ENCODE data around the gene GRID2IP.

GRID2IP gene

DNA sequence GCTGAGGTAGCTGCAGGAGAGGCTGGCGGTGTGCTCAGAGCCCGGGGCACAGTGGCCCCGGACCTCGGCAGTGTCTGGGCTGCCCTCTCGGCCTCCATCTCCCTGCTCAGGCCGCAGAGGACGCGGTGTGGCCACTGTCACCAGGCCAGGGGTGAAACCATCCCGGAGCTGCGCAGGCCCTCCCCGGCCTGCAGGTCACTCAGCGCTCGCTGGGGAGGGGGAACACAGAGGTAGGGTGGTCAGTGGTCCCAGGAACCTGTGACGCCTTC, 53.7 kb downstream of the GRID2IP start:
- H3K18ac ChIP-seq (ENCODE audit: low read depth in 1 of 2, low read length in 2 of 2): no peak overlapping the region
- H2AK5ac ChIP-seq (ENCODE audit: low read length, severe bottlenecking): no peak overlapping the region
- H3K9ac ChIP-seq (ENCODE audit: low read length): no peak overlapping the region
- H3K23ac ChIP-seq (ENCODE audit: low read length in 2 of 2): no peak overlapping the region
- H4K91ac ChIP-seq (ENCODE audit: low read length): no peak overlapping the region
- no peak overlapping the region for H3K4me2 ChIP-seq (ENCODE audit: low read length, poor library complexity, severe bottlenecking)
- H3K14ac ChIP-seq (ENCODE audit: low read length in 2 of 2): no peak overlapping the region
- H3K4me3 ChIP-seq (ENCODE audit: insufficient read depth in 1 of 2, low read depth in 1 of 2, low read length in 2 of 2): no peak overlapping the region
- no peak overlapping the region for H2BK12ac ChIP-seq (ENCODE audit: low read length in 2 of 2)
- no peak overlapping the region for H2BK5ac ChIP-seq (ENCODE audit: low read depth, low read length, poor library complexity, severe bottlenecking)
- no peaks in the 10 kb centered on the region for H3K9me3 ChIP-seq (ENCODE audit: control insufficient read depth, low read length)
- 98% methylated on average over 11 of the region's 14 CpGs for WGBS
- no peak for DNase-seq
- peaks cover 12% of the 10 kb centered on the region in 2 experiments for H3K27me3 ChIP-seq (ENCODE audit: control insufficient read depth in 1 of 2, insufficient read depth in 1 of 2, low read length in 2 of 2)
- H2BK15ac ChIP-seq (ENCODE audit: low read depth, poor library complexity, severe bottlenecking): no peak overlapping the region
- no peaks in the 10 kb centered on the region for H3K4me1 ChIP-seq (ENCODE audit: control insufficient read depth, insufficient read depth, low read depth, low read length)
- no peak overlapping the region for H4K8ac ChIP-seq (ENCODE audit: low read length)
- H3K27ac ChIP-seq (ENCODE audit: low read length, poor library complexity, severe bottlenecking): no peak overlapping the region
- no peak overlapping the region for H2BK120ac ChIP-seq (ENCODE audit: low read depth, low read length)
- H3K79me1 ChIP-seq (replicated peaks; ENCODE audit: low read length, poor library complexity, severe bottlenecking): no peaks in the 10 kb centered on the region
- no peaks in the 10 kb centered on the region for H3K36me3 ChIP-seq (ENCODE audit: control insufficient read depth in 1 of 2, insufficient read depth in 2 of 2, low read depth in 1 of 2, low read length in 2 of 2)
- no peak overlapping the region for H2AFZ ChIP-seq (ENCODE audit: low read depth, low read length)
- H3K4ac ChIP-seq (ENCODE audit: low read depth in 1 of 2, low read length in 2 of 2): no peak overlapping the region

DNA sequence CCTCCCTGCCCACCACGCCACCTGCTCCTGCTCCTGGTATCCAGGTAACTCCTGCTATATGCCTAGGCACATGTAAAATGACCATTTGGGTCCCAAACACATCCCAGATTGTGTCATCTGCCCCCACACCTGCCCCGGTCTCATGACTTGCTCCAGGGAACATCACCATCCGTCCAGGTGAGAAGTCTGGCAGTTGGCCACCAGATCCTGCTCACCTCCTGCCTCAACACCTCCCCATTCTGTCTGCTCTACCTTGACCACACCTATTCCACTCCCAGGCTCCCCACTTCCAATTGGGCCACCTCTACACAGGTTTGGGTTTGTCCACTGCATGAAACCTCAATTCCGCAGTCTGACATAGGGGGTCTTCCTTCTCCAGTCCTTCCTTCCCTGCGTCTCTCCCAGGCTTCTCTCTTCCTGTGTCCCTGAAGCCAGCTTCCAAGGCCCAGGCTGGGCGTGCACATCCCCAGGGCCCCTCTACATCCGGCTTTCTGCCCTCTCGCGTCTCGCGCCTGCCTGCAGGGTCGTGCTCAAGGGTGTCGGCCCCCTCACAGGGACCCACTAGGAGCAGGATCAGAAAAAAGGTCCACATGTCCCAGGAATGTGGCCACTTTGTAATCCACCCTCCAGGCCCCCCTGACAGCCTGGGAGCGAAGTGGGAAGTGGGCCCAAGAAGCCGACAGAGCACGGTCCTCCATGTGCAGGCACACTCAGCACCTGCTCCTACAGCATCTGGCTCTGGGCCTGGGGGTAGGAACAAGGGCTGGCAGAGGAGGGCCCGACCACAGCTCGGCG, 54.2 kb downstream of the GRID2IP start:
- no peak overlapping the region for H3K27ac ChIP-seq (ENCODE audit: low read length, poor library complexity, severe bottlenecking)
- H2BK5ac ChIP-seq (ENCODE audit: low read depth, low read length, poor library complexity, severe bottlenecking): no peak overlapping the region
- H3K4ac ChIP-seq (ENCODE audit: low read depth in 1 of 2, low read length in 2 of 2): no peak overlapping the region
- no peak overlapping the region for H3K9ac ChIP-seq (ENCODE audit: low read length)
- H2BK15ac ChIP-seq (ENCODE audit: low read depth, poor library complexity, severe bottlenecking): no peak overlapping the region
- H3K23ac ChIP-seq (ENCODE audit: low read length in 2 of 2): no peak overlapping the region
- no peak overlapping the region for H3K14ac ChIP-seq (ENCODE audit: low read length in 2 of 2)
- no peak overlapping the region for H3K4me3 ChIP-seq (ENCODE audit: insufficient read depth in 1 of 2, low read depth in 1 of 2, low read length in 2 of 2)
- H3K36me3 ChIP-seq (ENCODE audit: control insufficient read depth in 1 of 2, insufficient read depth in 2 of 2, low read depth in 1 of 2, low read length in 2 of 2): no peaks in the 10 kb centered on the region
- H4K8ac ChIP-seq (ENCODE audit: low read length): no peak overlapping the region
- no peak for DNase-seq
- no peak overlapping the region for H2BK120ac ChIP-seq (ENCODE audit: low read depth, low read length)
- H2BK12ac ChIP-seq (ENCODE audit: low read length in 2 of 2): no peak overlapping the region
- H3K79me1 ChIP-seq (replicated peaks; ENCODE audit: low read length, poor library complexity, severe bottlenecking): no peaks in the 10 kb centered on the region
- 85% methylated on average over 19 of the region's 19 CpGs for WGBS
- H4K91ac ChIP-seq (ENCODE audit: low read length): no peak overlapping the region
- peaks cover 8 to 11% of the 10 kb centered on the region in 2 experiments for H3K27me3 ChIP-seq (ENCODE audit: control insufficient read depth in 1 of 2, insufficient read depth in 1 of 2, low read length in 2 of 2)
- no peak overlapping the region for H3K4me2 ChIP-seq (ENCODE audit: low read length, poor library complexity, severe bottlenecking)
- H2AK5ac ChIP-seq (ENCODE audit: low read length, severe bottlenecking): no peak overlapping the region
- H2AFZ ChIP-seq (ENCODE audit: low read depth, low read length): no peak overlapping the region
- no peaks in the 10 kb centered on the region for H3K4me1 ChIP-seq (ENCODE audit: control insufficient read depth, insufficient read depth, low read depth, low read length)
- no peak overlapping the region for H3K18ac ChIP-seq (ENCODE audit: low read depth in 1 of 2, low read length in 2 of 2)
- H3K9me3 ChIP-seq (ENCODE audit: control insufficient read depth, low read length): no peaks in the 10 kb centered on the region

DNA sequence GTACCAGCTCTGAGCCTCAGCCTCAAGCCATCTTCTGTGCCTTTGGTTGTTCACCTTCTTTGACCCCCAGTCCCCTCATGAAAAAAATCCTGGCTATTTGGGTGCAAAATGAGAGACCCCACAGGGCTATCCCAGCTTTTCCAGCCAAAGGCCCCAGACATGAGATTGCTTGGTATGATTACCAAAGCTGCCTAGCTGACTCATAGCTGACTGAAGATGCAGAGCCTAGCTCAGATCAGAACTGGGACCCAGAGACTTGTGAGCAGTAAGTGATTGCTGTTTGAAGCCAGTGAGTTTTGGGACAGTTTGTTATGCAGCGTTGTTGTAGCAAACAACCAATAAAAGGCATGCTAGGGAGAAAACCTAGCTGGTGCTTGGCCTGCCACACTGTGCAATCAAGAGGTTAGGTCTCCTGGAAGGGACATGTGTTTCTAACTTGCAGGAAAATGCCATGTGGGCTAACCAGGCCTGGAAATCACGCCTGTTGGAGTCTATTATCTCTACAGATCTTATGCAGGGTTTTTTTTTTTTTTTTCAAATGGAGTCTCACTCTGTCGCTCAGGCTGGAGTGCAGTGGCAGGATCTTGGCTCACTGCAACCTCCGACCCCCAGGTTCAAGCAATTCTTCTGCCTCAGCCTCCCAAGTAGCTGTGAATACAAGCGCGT, 55.5 kb downstream of the GRID2IP start:
- 74% methylated on average over 3 of the region's 6 CpGs for WGBS
- H3K18ac ChIP-seq (ENCODE audit: low read depth in 1 of 2, low read length in 2 of 2): no peak overlapping the region
- H3K4me1 ChIP-seq (ENCODE audit: control insufficient read depth, insufficient read depth, low read depth, low read length): no peaks in the 10 kb centered on the region
- H3K4me2 ChIP-seq (ENCODE audit: low read length, poor library complexity, severe bottlenecking): no peak overlapping the region
- no peak overlapping the region for H3K23ac ChIP-seq (ENCODE audit: low read length in 2 of 2)
- H4K8ac ChIP-seq (ENCODE audit: low read length): no peak overlapping the region
- H3K9me3 ChIP-seq (ENCODE audit: control insufficient read depth, low read length): no peaks in the 10 kb centered on the region
- H2BK5ac ChIP-seq (ENCODE audit: low read depth, low read length, poor library complexity, severe bottlenecking): no peak overlapping the region
- no peak overlapping the region for H3K27ac ChIP-seq (ENCODE audit: low read length, poor library complexity, severe bottlenecking)
- no peak overlapping the region for H4K91ac ChIP-seq (ENCODE audit: low read length)
- H3K14ac ChIP-seq (ENCODE audit: low read length in 2 of 2): no peak overlapping the region
- no peak overlapping the region for H2BK120ac ChIP-seq (ENCODE audit: low read depth, low read length)
- no peak overlapping the region for H3K4ac ChIP-seq (ENCODE audit: low read depth in 1 of 2, low read length in 2 of 2)
- H2AK5ac ChIP-seq (ENCODE audit: low read length, severe bottlenecking): no peak overlapping the region
- peak; percentile 42 for DNase-seq
- no peaks in the 10 kb centered on the region for H3K36me3 ChIP-seq (ENCODE audit: control insufficient read depth in 1 of 2, insufficient read depth in 2 of 2, low read depth in 1 of 2, low read length in 2 of 2)
- no peak overlapping the region for H3K4me3 ChIP-seq (ENCODE audit: insufficient read depth in 1 of 2, low read depth in 1 of 2, low read length in 2 of 2)
- H3K9ac ChIP-seq (ENCODE audit: low read length): no peak overlapping the region
- no peak overlapping the region for H2BK12ac ChIP-seq (ENCODE audit: low read length in 2 of 2)
- H3K27me3 ChIP-seq (ENCODE audit: control insufficient read depth in 1 of 2, insufficient read depth in 1 of 2, low read length in 2 of 2): peaks cover 13 to 18% of the 10 kb centered on the region in 2 experiments
- no peak overlapping the region for H2BK15ac ChIP-seq (ENCODE audit: low read depth, poor library complexity, severe bottlenecking)
- H3K79me1 ChIP-seq (replicated peaks; ENCODE audit: low read length, poor library complexity, severe bottlenecking): no peaks in the 10 kb centered on the region
- no peak overlapping the region for H2AFZ ChIP-seq (ENCODE audit: low read depth, low read length)

DNA sequence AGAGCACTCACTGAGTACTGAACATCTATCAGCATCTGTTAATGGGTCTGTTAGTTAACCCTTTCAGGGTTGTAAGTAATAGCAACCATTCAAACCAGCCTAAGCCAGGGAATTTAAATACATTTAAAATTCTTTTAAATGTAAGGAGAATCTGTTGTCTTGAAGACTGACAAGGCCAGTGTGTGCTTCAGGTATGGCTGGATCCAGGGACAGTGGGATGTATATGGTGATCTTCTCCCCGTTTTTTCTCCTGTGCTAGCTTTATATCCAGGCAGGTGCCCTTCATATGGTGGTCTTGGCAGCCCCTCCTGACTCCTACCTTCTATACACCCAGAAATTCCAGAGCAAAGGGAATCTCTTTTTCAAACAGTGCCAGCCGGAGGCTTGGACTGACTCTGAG, 56.9 kb downstream of the GRID2IP start:
- H4K8ac ChIP-seq (ENCODE audit: low read length): no peak overlapping the region
- H2AK5ac ChIP-seq (ENCODE audit: low read length, severe bottlenecking): no peak overlapping the region
- no peaks in the 10 kb centered on the region for H3K4me1 ChIP-seq (ENCODE audit: control insufficient read depth, insufficient read depth, low read depth, low read length)
- no peak overlapping the region for H2AFZ ChIP-seq (ENCODE audit: low read depth, low read length)
- H3K27me3 ChIP-seq (ENCODE audit: control insufficient read depth in 1 of 2, insufficient read depth in 1 of 2, low read length in 2 of 2): peaks cover 14 to 20% of the 10 kb centered on the region in 2 experiments
- no peak overlapping the region for H3K14ac ChIP-seq (ENCODE audit: low read length in 2 of 2)
- no peak overlapping the region for H2BK12ac ChIP-seq (ENCODE audit: low read length in 2 of 2)
- WGBS: 29% methylated on average over 1 of the region's 2 CpGs
- H4K91ac ChIP-seq (ENCODE audit: low read length): no peak overlapping the region
- no peak overlapping the region for H3K4ac ChIP-seq (ENCODE audit: low read depth in 1 of 2, low read length in 2 of 2)
- no peaks in the 10 kb centered on the region for H3K79me1 ChIP-seq (replicated peaks; ENCODE audit: low read length, poor library complexity, severe bottlenecking)
- no peak for DNase-seq
- H3K18ac ChIP-seq (ENCODE audit: low read depth in 1 of 2, low read length in 2 of 2): no peak overlapping the region
- H2BK5ac ChIP-seq (ENCODE audit: low read depth, low read length, poor library complexity, severe bottlenecking): no peak overlapping the region
- H3K4me2 ChIP-seq (ENCODE audit: low read length, poor library complexity, severe bottlenecking): no peak overlapping the region
- no peak overlapping the region for H3K9ac ChIP-seq (ENCODE audit: low read length)
- no peak overlapping the region for H2BK15ac ChIP-seq (ENCODE audit: low read depth, poor library complexity, severe bottlenecking)
- H3K23ac ChIP-seq (ENCODE audit: low read length in 2 of 2): no peak overlapping the region
- H3K36me3 ChIP-seq (ENCODE audit: control insufficient read depth in 1 of 2, insufficient read depth in 2 of 2, low read depth in 1 of 2, low read length in 2 of 2): no peaks in the 10 kb centered on the region
- H3K27ac ChIP-seq (ENCODE audit: low read length, poor library complexity, severe bottlenecking): no peak overlapping the region
- H3K4me3 ChIP-seq (ENCODE audit: insufficient read depth in 1 of 2, low read depth in 1 of 2, low read length in 2 of 2): no peak overlapping the region
- peaks cover 3% of the 10 kb centered on the region for H3K9me3 ChIP-seq (ENCODE audit: control insufficient read depth, low read length)
- no peak overlapping the region for H2BK120ac ChIP-seq (ENCODE audit: low read depth, low read length)

Data from mesenchymal stem cell (in vitro differentiated cells and primary cell).